GM18517 (cell line): Measurements from ENCODE around the gene LSP1.
"Not testable (repeated sequence)": the region's sequence is repeated elsewhere in the genome, so short reads cannot be mapped to it uniquely, and the experiment has no call there.

Experiments used
- ATAC-seq: cut with Tn5 transposase; IDR thresholded peaks from one replicate; pipeline ENCODE4 v1.9.1; 2021; ENCODE audit warnings: mild to moderate bottlenecking, moderate library complexity; ENCODE audit not compliant: unreplicated experiment

The LSP1 gene

GRCh38 chr11:1875093-1875850, 22.4 kb downstream of the LSP1 start:
- ATAC-seq = no peak

- ATAC-seq = not testable (repeated sequence)
These were observed 23.0 kb downstream of the LSP1 start for GRCh38 chr11:1875851-1876301.

GRCh38 chr11:1876361-1877063, 23.6 kb downstream of the LSP1 start:
- no peak for ATAC-seq

- no peak for ATAC-seq
These were observed 24.6 kb downstream of the LSP1 start for GRCh38 chr11:1877211-1878136.

- ATAC-seq = no peak
These were observed 25.5 kb downstream of the LSP1 start for GRCh38 chr11:1878137-1879031.

- ATAC-seq = no peak
These were observed 26.6 kb downstream of the LSP1 start for GRCh38 chr11:1879342-1879940.

GRCh38 chr11:1879941-1880720, 27.2 kb downstream of the LSP1 start:
- ATAC-seq = no peak

- no peak for ATAC-seq
These were observed 28.0 kb downstream of the LSP1 start for GRCh38 chr11:1880746-1881441.

- no peak for ATAC-seq
These were observed 28.8 kb downstream of the LSP1 start for GRCh38 chr11:1881442-1882264.

GRCh38 chr11:1882265-1883238, 29.7 kb downstream of the LSP1 start:
- ATAC-seq = no peak

GRCh38 chr11:1883346-1884302, 30.7 kb downstream of the LSP1 start:
- no peak for ATAC-seq

- ATAC-seq = no peak
These were observed 31.4 kb downstream of the LSP1 start for GRCh38 chr11:1884303-1884700.

GRCh38 chr11:1886551-1886950, 33.7 kb downstream of the LSP1 start:
- ATAC-seq = not testable (repeated sequence)

- no peak for ATAC-seq
These were observed 34.8 kb downstream of the LSP1 start for GRCh38 chr11:1887451-1888346.
